Thymus (tissue), 11 donors: ENCODE results near the gene CENPX. TPM values are rescaled to one million over a fixed set of nuclear protein-coding genes. Genes with fewer than 3 reads are reported as not detected.

Experiments
- DNase-seq, 9 donors: peaks; one replicate each; pipeline ENCODE4 v3.0.0-alpha.2; 2013; ENCODE audit warnings: low spot score in 9 of 9, low read depth in 6 of 9, missing footprints in 1 of 9
- H3K27ac ChIP-seq, 2 donors: one replicate each; pipeline ENCODE4 v1.5.1; 2013; ENCODE audit warnings: control low read depth in 1 of 2, low read depth in 1 of 2, low read length in 1 of 2, mild to moderate bottlenecking in 1 of 2, moderate library complexity in 1 of 2
- H3K27me3 ChIP-seq, 2 donors: one replicate each; pipeline ENCODE4 v1.5.1; 2013; ENCODE audit warnings: low read length in 1 of 2; ENCODE audit not compliant: control insufficient read depth in 2 of 2, insufficient read depth in 1 of 2
- H3K36me3 ChIP-seq, 2 donors: one replicate each; pipeline ENCODE4 v1.5.1; 2013; ENCODE audit warnings: low read length in 1 of 2, mild to moderate bottlenecking in 1 of 2, moderate library complexity in 1 of 2; ENCODE audit not compliant: control insufficient read depth in 2 of 2, insufficient read depth in 2 of 2
- H3K4me1 ChIP-seq, 2 donors: one replicate each; pipeline ENCODE4 v1.5.1; 2013; ENCODE audit warnings: low read length in 2 of 2; ENCODE audit not compliant: control insufficient read depth in 2 of 2, insufficient read depth in 2 of 2
- H3K4me3 ChIP-seq, 2 donors: one replicate each; pipeline ENCODE4 v1.5.1; 2013; ENCODE audit warnings: low read length in 2 of 2, control low read depth in 1 of 2, mild to moderate bottlenecking in 1 of 2
- H3K9me3 ChIP-seq, 2 donors: one replicate each; pipeline ENCODE4 v1.5.1; 2013; ENCODE audit warnings: low read length in 1 of 2, mild to moderate bottlenecking in 1 of 2; ENCODE audit not compliant: control insufficient read depth in 2 of 2, insufficient read depth in 1 of 2
- WGBS: extraction: QIAGEN DNeasy Blood & Tissue Kit; methylation state at CpG from one replicate; pipeline ENCODE4 v1.1.7; 2013; 5-methylcytosine and 5-hydroxymethylcytosine counted together
- polyA plus RNA-seq: library from polyadenylated mRNA; stranded (reverse); fragments of 200-250 nt; gene quantifications from one replicate; pipeline ENCODE4 v1.2.3, GENCODE V29; 2013
- total RNA-seq: library from RNA; stranded (reverse); fragments of 120-200 nt; gene quantifications from one replicate; pipeline ENCODE4 v1.2.4, GENCODE V29; 2013
- donor health status: healthy.

Gene CENPX
- total and polyA plus RNA-seq, 2 donors, result 44.5 to 79.7 TPM

- Histone ChIP-seq H3K36me3 (peaks cover 18 to 25% of the 10 kb centered on the region in 2 donors), H3K27me3 (peaks cover 6 to 31% of the 10 kb centered on the region in 2 donors), H3K9me3 (no peaks in the 10 kb centered on the region), H3K27ac (peak within 1 kb of the TSS in 1 of 2 donors; percentile 43), H3K4me1 (peaks cover 11 to 27% of the 10 kb centered on the region in 2 donors), H3K4me3 (peak within 1 kb of the TSS; percentile 46 to 57)
- 1% methylated on average over 95 of the region's 96 CpGs for WGBS
- DNase-seq, result no peak
These were observed 8.7 kb upstream of the CENPX start, which contains the start of gene RAC3 for GRCh38 chr17:82031303-82031884. RAC3 (plus strand) TSS chr17:82031678; CDS start chr17:82031762, 84 bp downstream.

DNA sequence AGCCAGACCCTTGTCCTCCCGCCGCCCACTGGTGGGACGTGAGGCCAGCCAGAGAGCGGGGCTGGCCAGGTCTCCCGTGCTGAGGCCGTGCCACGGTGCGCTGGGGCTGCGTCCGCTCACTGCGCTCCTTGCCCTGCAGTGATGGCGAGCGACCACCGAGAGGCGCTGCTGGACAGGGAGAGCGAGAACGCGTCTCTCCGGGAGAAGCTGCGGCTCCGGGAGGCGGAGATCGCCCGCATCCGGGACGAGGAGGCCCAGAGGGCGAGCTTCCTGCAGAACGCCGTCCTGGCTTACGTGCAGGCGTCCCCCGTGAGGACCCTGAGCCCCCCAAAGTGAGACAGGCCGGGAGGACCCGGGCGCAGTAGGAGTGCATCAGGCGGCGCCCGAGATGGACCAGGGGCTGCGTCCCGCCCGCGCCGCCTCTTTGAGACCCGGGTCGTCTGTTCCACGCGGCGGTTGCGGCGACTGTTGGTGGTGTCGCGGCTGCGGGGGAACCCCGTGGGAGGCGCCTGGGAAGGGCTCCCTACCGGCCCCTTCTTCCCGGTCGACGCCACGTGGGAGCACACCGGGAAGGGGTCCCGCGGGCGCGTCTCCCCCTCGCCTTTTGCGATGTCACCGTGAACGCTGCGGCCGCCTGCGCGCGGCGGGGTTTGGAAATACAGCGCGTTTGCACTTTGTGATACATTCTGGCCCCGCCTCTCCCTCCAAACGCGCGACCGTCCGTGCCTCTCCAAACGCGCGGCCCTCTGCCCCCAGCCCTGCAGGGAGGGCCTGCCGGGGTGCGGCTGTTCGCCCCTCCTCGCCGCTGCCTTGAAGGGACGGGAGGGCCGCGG lies 8.0 kb upstream of the CENPX start:
- under 1% methylated on average over 94 of the region's 94 CpGs for WGBS
- peaks cover 6 to 31% of the 10 kb centered on the region in 2 donors for H3K27me3 ChIP-seq
- no peaks in the 10 kb centered on the region for H3K9me3 ChIP-seq
- peak in 8 of 9 donors; percentile 52 to 89 (median 71) for DNase-seq
- peak overlapping the region; percentile 46 to 57 for H3K4me3 ChIP-seq
- H3K36me3 ChIP-seq, result peaks cover 23 to 28% of the 10 kb centered on the region in 2 donors
- H3K27ac ChIP-seq, result peak overlapping the region in 1 of 2 donors; percentile 43
- peaks cover 9 to 23% of the 10 kb centered on the region in 2 donors for H3K4me1 ChIP-seq

DNA sequence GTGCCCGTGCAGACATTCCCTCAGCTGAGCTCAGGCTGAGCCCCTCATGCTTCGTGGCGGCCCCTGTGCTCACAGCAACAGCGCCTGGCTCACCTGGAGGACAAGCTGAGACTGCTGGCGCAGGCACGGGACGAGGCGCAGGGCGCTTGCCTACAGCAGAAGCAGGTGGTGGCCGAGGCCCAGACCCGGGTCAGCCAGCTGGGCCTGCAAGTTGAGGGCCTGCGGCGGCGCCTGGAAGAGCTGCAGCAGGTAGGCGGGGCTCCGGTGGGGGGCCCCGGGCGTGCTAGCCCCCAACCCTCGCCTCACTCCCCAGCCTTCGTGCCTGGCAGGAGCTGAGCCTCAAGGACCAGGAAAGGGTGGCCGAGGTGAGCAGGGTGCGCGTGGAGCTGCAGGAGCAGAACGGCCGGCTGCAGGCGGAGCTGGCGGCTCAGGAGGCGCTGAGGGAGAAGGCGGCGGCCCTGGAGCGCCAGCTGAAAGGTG lies 7.4 kb upstream of the CENPX start:
- Histone ChIP-seq H3K4me3 (peak overlapping the region in 1 of 2 donors; percentile 57), H3K9me3 (no peaks in the 10 kb centered on the region), H3K27me3 (peaks cover 6 to 31% of the 10 kb centered on the region in 2 donors), H3K4me1 (peaks cover 9 to 23% of the 10 kb centered on the region in 2 donors), H3K27ac (no peak overlapping the region), H3K36me3 (peaks cover 23 to 24% of the 10 kb centered on the region in 2 donors)
- 83% methylated on average over 31 of the region's 31 CpGs for WGBS
- no peak for DNase-seq

DNA sequence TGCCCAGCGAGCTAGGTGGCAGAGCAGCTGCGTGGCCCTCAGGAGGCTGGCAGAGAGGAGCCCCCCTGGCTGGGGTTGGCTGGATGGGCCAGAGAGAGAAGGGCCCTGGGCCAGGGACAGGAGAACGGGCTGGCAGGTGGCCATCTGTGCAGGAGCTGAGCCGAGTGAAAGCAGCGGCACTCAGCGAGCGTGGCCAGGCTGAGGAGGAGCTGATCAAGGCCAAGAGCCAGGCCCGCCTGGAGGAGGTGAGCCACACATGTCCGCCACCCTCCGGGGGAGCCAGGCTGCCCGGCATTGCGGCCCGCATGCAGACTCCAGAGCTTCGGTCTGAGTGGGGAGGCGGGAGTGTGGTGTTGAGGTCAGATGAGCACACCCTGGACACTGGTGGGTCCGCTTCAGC lies 6.7 kb upstream of the CENPX start:
- H3K36me3 ChIP-seq, result peaks cover 23 to 24% of the 10 kb centered on the region in 2 donors
- H3K9me3 ChIP-seq, result no peaks in the 10 kb centered on the region
- H3K27me3 ChIP-seq, result peaks cover 6 to 31% of the 10 kb centered on the region in 2 donors
- H3K4me3 ChIP-seq, result no peak overlapping the region
- H3K27ac ChIP-seq, result no peak overlapping the region
- H3K4me1 ChIP-seq, result peaks cover 9 to 28% of the 10 kb centered on the region in 2 donors
- 95% methylated on average over 16 of the region's 16 CpGs for WGBS
- no peak for DNase-seq

DNA sequence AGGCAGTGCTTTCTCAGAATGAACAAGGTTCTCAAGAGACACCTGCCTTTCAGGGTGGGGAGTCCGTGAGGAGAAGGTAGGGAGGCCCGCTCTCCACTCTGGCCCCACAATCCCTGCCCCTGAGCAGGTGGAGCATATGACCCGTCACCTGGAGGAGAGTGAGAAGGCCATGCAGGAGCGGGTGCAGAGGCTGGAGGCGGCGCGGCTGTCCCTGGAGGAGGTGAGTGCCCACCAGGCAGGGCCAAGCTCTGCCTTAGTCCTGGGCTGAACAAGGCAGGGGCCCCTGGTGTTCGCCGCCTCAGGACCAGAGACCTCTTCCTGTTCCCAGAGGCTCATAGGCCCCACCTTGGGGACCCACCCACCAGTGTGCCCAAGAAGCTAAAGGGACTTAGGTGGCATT lies 6.3 kb upstream of the CENPX start:
- DNase-seq, result no peak
- H3K9me3 ChIP-seq, result no peaks in the 10 kb centered on the region
- peaks cover 13 to 33% of the 10 kb centered on the region in 2 donors for H3K4me1 ChIP-seq
- no peak overlapping the region for H3K27ac ChIP-seq
- 96% methylated on average over 9 of the region's 9 CpGs for WGBS
- H3K36me3 ChIP-seq, result peaks cover 23 to 24% of the 10 kb centered on the region in 2 donors
- peaks cover 6 to 31% of the 10 kb centered on the region in 2 donors for H3K27me3 ChIP-seq
- no peak overlapping the region for H3K4me3 ChIP-seq

DNA sequence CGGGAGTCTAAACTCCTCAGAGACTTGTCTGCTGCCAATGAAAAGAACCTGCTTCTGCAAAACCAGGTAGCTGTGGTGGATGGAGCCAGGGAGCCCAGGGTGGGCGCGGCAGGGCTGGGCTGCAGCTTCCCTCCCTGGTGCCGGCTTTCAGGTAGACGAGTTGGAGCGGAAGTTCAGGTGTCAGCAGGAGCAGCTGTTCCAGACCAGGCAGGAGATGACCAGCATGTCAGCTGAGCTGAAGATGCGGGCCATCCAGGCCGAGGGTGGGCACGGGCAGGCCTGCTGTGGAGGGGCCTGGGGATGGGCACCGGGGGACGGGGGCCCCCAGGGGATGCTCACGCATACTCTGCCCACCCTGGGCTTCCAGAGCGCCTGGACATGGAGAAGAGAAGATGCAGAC lies 5.6 kb upstream of the CENPX start:
- H3K27ac ChIP-seq, result no peak overlapping the region
- 96% methylated on average over 13 of the region's 13 CpGs for WGBS
- H3K27me3 ChIP-seq, result peaks cover 6 to 29% of the 10 kb centered on the region in 2 donors
- DNase-seq, result no peak
- H3K4me3 ChIP-seq, result no peak overlapping the region
- peaks cover 15 to 38% of the 10 kb centered on the region in 2 donors for H3K4me1 ChIP-seq
- no peaks in the 10 kb centered on the region for H3K9me3 ChIP-seq
- H3K36me3 ChIP-seq, result peaks cover 22 to 23% of the 10 kb centered on the region in 2 donors

- H3K4me1 ChIP-seq, result peaks cover 19 to 41% of the 10 kb centered on the region in 2 donors
- H3K9me3 ChIP-seq, result no peaks in the 10 kb centered on the region
- H3K27me3 ChIP-seq, result peaks cover 0 to 8% of the 10 kb centered on the region in 2 donors
- H3K27ac ChIP-seq, result no peak overlapping the region
- 98% methylated on average over 25 of the region's 25 CpGs for WGBS
- DNase-seq, result no peak
- no peak overlapping the region for H3K4me3 ChIP-seq
- H3K36me3 ChIP-seq, result peaks cover 22 to 23% of the 10 kb centered on the region in 2 donors
These were observed 2.9 kb upstream of the CENPX start for GRCh38 chr17:82025401-82026107.

DNA sequence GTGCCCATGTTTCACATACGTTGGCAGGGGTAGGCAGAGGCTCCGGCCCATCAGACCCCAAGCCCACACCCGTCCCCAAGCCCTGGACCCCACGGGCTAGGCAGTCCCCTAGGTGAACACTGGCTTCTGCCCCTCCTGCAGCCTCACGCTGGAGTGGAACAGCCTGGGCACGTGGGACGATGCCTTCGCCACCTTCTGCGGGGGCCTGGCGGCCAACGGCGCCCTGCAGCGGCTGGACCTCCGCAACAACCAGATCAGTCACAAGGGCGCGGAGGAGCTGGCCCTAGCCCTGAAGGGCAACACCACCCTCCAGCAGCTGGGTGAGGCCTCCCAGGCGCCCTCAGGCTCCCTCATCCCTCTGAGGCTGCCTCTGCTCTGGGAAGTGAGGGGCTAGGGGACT lies 2.2 kb upstream of the CENPX start:
- H3K36me3 ChIP-seq, result peaks cover 22 to 23% of the 10 kb centered on the region in 2 donors
- 98% methylated on average over 17 of the region's 17 CpGs for WGBS
- H3K27ac ChIP-seq, result no peak overlapping the region
- peaks cover 14 to 34% of the 10 kb centered on the region in 2 donors for H3K4me1 ChIP-seq
- H3K27me3 ChIP-seq, result peaks cover 0 to 2% of the 10 kb centered on the region in 2 donors
- no peak overlapping the region for H3K4me3 ChIP-seq
- no peaks in the 10 kb centered on the region for H3K9me3 ChIP-seq
- no peak for DNase-seq
